Kidney (tissue), 14 donors: Measurements from ENCODE around the gene LUC7L3. TPM values are rescaled to one million over a fixed set of nuclear protein-coding genes. Genes with fewer than 3 reads are reported as not detected.

Experiments used
- DNase-seq, 5 donors: peaks; one replicate each; pipeline ENCODE4 v3.0.0-alpha.2; 2013 to 2020
- FAIRE-seq: peaks from 2 replicates; lab custom pipeline; 2012; peaks lifted over from hg19 to GRCh38; lab: Jason Lieb, UNC
- H3K27ac ChIP-seq, 2 donors: one replicate each; pipeline ENCODE4 v1.7.0; 2013; ENCODE audit warnings: low read depth in 2 of 2, low read length in 2 of 2, inconsistent platforms in 1 of 2
- H3K27me3 ChIP-seq: one replicate; pipeline ENCODE4 v1.7.1; 2013; ENCODE audit warnings: low read length, inconsistent platforms; ENCODE audit not compliant: control insufficient read depth, insufficient read depth
- H3K36me3 ChIP-seq, 3 donors: one replicate each; pipeline versions ENCODE4 v1.7.0 to v1.7.1; 2013; ENCODE audit warnings: low read length in 3 of 3, control low read depth in 1 of 3, inconsistent platforms in 1 of 3; ENCODE audit not compliant: insufficient read depth in 3 of 3, control insufficient read depth in 2 of 3
- H3K4me1 ChIP-seq, 3 donors: one replicate each; pipeline versions ENCODE4 v1.7.0 to v1.7.1; 2013; ENCODE audit warnings: low read length in 3 of 3, inconsistent platforms in 1 of 3, low read depth in 1 of 3; ENCODE audit not compliant: control insufficient read depth in 2 of 3, insufficient read depth in 2 of 3
- H3K4me3 ChIP-seq, 3 donors: one replicate each; pipeline versions ENCODE4 v1.7.0 to v1.8.1; 2013; ENCODE audit warnings: low read length in 3 of 3, control low read depth in 1 of 3, inconsistent platforms in 1 of 3
- H3K9ac ChIP-seq, 3 donors: one replicate each; pipeline versions ENCODE4 v1.7.0 to v1.7.1; 2013; ENCODE audit warnings: low read length in 3 of 3, control low read depth in 1 of 3, inconsistent platforms in 1 of 3
- H3K9me3 ChIP-seq, 3 donors: one replicate each; pipeline versions ENCODE4 v1.7.0 to v1.7.1; 2013; ENCODE audit warnings: low read length in 3 of 3, control low read depth in 1 of 3, inconsistent platforms in 1 of 3; ENCODE audit not compliant: control insufficient read depth in 2 of 3, insufficient read depth in 1 of 3
- intact Hi-C: fragments of 100-400 bp; cut with DNase I; formaldehyde crosslinking; loops from one replicate; pipeline ENCODE4 v1.11.1; 2022
- polyA plus RNA-seq: library from polyadenylated mRNA; stranded (reverse); fragments of 350-450 nt; fragmentation: Illumina TruSeq; extraction: RNeasy Lipid Tissue Mini Kit (QIAGEN cat#74804); gene quantifications from one replicate; pipeline ENCODE4 v1.2.3, GENCODE V29; 2014; ENCODE audit warnings: low read depth, low replicate concordance; ENCODE audit not compliant: insufficient read depth
- total RNA-seq: library from RNA; stranded (reverse); fragmentation: NEBNext Ultra II Directional; extraction: Animal tissue kit (Norgen Biotek cat#: 25700); gene quantifications from one replicate; pipeline ENCODE4 v1.2.1, GENCODE V29; 2021
- TF ChIP-seq, protein P1 (sequence below): IDR thresholded peaks from 3 replicates; pipeline ENCODE4 v1.5.1; 2012; ENCODE audit warnings: mild to moderate bottlenecking, moderate library complexity, borderline replicate concordance; ENCODE audit not compliant: insufficient read depth; ENCODE audit errors: extremely low read depth
- donor health status: control.
- donor health status: control.
- donor health status: control.
- donor health status: control.
- donor health status: control.
- donor health status: DM: yes; HTN: yes; CAD: no.
- donor health status: Normal renal cell carcinoma (clear cell type).

Gene LUC7L3
- total and polyA plus RNA-seq, 2 donors from 2014 or later: 74.3 to 91.9 TPM

GRCh38 chr17:50685334-50685665, 34.1 kb upstream of the LUC7L3 start:
- Histone ChIP-seq H3K4me3 (no peak overlapping the region), H3K36me3 (no peaks in the 10 kb centered on the region), H3K27ac (no peak overlapping the region), H3K9ac (no peak overlapping the region), H3K27me3 (no peaks in the 10 kb centered on the region), H3K4me1 (peaks cover 3 to 21% (median 12%) of the 10 kb centered on the region in 3 donors), H3K9me3 (no peaks in the 10 kb centered on the region)
- intact Hi-C loops: loop anchor here (10.0 kb wide), 1 partner anchor 50 kb away; the partner anchor contains the start of gene ABCC3
- DNase-seq (no peak), FAIRE-seq (no peak)
- TF ChIP-seq, protein P1, sequence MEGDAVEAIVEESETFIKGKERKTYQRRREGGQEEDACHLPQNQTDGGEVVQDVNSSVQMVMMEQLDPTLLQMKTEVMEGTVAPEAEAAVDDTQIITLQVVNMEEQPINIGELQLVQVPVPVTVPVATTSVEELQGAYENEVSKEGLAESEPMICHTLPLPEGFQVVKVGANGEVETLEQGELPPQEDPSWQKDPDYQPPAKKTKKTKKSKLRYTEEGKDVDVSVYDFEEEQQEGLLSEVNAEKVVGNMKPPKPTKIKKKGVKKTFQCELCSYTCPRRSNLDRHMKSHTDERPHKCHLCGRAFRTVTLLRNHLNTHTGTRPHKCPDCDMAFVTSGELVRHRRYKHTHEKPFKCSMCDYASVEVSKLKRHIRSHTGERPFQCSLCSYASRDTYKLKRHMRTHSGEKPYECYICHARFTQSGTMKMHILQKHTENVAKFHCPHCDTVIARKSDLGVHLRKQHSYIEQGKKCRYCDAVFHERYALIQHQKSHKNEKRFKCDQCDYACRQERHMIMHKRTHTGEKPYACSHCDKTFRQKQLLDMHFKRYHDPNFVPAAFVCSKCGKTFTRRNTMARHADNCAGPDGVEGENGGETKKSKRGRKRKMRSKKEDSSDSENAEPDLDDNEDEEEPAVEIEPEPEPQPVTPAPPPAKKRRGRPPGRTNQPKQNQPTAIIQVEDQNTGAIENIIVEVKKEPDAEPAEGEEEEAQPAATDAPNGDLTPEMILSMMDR: no peak

- FAIRE-seq (no peak), DNase-seq (peak in 1 of 5 donors; percentile 42)
- Histone ChIP-seq H3K27me3 (no peaks in the 10 kb centered on the region), H3K4me3 (no peak overlapping the region), H3K4me1 (peaks cover 3 to 26% (median 17%) of the 10 kb centered on the region in 3 donors), H3K9me3 (no peaks in the 10 kb centered on the region), H3K27ac (peak overlapping the region; percentile 57 to 78), H3K9ac (peak overlapping the region in 1 of 3 donors; percentile 55), H3K36me3 (no peaks in the 10 kb centered on the region)
- intact Hi-C loops: loop anchor here (10.0 kb wide), 1 partner anchor 51 kb away; the partner anchor contains the start of gene ABCC3
- TF ChIP-seq, protein P1: no peak
Observed at GRCh38 chr17:50685691-50686493, 33.5 kb upstream of the LUC7L3 start.

DNA sequence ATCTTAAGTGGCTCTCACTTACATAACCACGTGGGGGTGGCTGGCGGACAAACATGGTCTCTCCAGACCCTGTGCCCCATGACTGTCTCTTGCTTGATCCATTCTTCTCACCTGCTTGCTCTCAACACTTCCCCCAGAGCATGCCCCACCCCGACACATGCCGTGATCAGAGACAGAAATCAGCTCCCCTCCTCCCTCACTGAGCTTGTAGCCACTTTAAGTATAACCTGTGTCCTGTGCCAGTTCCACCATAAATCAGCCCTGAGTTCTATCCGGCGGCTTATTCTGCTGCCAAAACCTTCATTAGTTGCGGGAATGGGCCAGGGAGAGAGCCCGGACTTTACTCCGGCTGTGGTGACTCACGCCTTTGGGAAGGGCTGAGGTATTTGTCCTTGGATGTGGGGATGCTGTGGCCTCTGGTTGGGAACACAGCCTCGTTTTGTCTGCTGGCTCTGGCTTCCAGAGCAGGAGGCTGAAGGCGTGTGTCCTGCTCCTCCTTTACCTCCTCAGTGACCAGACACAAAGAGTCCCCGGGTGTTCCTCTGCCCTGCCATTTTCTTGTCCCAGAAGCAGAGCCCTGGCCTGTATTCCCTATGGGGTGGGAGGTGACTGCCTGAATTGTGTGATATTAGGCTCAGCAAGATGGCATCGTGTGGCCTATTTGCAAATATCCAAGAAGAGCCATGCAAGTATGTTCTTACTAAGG, 32.8 kb upstream of the LUC7L3 start:
- peak in 3 of 5 donors; percentile 44 to 85 (median 45) for DNase-seq
- peaks cover 3 to 28% (median 24%) of the 10 kb centered on the region in 3 donors for H3K4me1 ChIP-seq

More for the DNA sequence above, 32.8 kb upstream of the LUC7L3 start:
- no peak overlapping the region for H3K4me3 ChIP-seq
- no peak for FAIRE-seq
- no peaks in the 10 kb centered on the region for H3K9me3 ChIP-seq
- TF ChIP-seq, protein P1: no peak
- no peaks in the 10 kb centered on the region for H3K36me3 ChIP-seq
- H3K27ac ChIP-seq: peak overlapping the region; percentile 63 to 78
- peak overlapping the region in 1 of 3 donors; percentile 55 for H3K9ac ChIP-seq
- intact Hi-C loops: loop anchor here (10.0 kb wide), 1 partner anchor 52 kb away; the partner anchor contains the start of gene ABCC3
- no peaks in the 10 kb centered on the region for H3K27me3 ChIP-seq
